ENCODE results near the gene NPHP4.

DNA sequence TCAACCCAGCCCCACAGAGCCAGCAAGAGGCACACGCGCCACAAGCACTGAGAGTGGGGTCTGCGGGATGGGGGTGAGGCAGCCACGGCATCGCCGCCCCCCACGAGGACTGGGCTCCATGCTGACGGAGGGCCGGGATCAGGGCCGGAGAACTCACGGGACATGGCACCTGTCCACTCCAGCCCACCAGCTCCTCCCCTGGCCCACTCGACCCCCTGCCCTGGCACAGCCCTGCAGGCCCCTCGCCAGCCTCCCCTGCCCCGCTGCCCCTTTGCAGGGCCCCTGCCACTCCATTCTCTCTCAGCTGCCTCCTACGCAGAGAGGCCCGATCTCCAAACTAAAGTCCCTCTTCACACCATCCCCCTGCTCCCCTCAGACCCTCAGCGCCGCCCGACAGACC is 134.0 kb downstream of the NPHP4 start:
- TF ChIP-seq GABPA (IDR thresholded peaks at IDR 0.05 in 1 of 2, conservative IDR thresholded peaks at IDR 0.05 in 1 of 2) (no peak), FOXA2 (IDR thresholded peaks at IDR 0.05) (no peak), SP1 (IDR thresholded peaks at IDR 0.05) (no peak), RXRA (IDR thresholded peaks at IDR 0.05) (no peak), TAF1 (conservative IDR thresholded peaks at IDR 0.05) (no peak), YY1 (IDR thresholded peaks at IDR 0.05) (no peak), JUND (IDR thresholded peaks at IDR 0.05) (no peak), HNF4G (IDR thresholded peaks at IDR 0.05) (no peak), FOXA1 (IDR thresholded peaks at IDR 0.05) (no peak)
- TF ChIP-seq, protein P1, sequence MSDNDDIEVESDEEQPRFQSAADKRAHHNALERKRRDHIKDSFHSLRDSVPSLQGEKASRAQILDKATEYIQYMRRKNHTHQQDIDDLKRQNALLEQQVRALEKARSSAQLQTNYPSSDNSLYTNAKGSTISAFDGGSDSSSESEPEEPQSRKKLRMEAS (IDR thresholded peaks at IDR 0.05): no peak
- TF ChIP-seq, protein P2, sequence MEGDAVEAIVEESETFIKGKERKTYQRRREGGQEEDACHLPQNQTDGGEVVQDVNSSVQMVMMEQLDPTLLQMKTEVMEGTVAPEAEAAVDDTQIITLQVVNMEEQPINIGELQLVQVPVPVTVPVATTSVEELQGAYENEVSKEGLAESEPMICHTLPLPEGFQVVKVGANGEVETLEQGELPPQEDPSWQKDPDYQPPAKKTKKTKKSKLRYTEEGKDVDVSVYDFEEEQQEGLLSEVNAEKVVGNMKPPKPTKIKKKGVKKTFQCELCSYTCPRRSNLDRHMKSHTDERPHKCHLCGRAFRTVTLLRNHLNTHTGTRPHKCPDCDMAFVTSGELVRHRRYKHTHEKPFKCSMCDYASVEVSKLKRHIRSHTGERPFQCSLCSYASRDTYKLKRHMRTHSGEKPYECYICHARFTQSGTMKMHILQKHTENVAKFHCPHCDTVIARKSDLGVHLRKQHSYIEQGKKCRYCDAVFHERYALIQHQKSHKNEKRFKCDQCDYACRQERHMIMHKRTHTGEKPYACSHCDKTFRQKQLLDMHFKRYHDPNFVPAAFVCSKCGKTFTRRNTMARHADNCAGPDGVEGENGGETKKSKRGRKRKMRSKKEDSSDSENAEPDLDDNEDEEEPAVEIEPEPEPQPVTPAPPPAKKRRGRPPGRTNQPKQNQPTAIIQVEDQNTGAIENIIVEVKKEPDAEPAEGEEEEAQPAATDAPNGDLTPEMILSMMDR (IDR thresholded peaks at IDR 0.05; ENCODE audit: low read depth, low read length, missing input control): no peak
- TF ChIP-seq, protein P3, sequence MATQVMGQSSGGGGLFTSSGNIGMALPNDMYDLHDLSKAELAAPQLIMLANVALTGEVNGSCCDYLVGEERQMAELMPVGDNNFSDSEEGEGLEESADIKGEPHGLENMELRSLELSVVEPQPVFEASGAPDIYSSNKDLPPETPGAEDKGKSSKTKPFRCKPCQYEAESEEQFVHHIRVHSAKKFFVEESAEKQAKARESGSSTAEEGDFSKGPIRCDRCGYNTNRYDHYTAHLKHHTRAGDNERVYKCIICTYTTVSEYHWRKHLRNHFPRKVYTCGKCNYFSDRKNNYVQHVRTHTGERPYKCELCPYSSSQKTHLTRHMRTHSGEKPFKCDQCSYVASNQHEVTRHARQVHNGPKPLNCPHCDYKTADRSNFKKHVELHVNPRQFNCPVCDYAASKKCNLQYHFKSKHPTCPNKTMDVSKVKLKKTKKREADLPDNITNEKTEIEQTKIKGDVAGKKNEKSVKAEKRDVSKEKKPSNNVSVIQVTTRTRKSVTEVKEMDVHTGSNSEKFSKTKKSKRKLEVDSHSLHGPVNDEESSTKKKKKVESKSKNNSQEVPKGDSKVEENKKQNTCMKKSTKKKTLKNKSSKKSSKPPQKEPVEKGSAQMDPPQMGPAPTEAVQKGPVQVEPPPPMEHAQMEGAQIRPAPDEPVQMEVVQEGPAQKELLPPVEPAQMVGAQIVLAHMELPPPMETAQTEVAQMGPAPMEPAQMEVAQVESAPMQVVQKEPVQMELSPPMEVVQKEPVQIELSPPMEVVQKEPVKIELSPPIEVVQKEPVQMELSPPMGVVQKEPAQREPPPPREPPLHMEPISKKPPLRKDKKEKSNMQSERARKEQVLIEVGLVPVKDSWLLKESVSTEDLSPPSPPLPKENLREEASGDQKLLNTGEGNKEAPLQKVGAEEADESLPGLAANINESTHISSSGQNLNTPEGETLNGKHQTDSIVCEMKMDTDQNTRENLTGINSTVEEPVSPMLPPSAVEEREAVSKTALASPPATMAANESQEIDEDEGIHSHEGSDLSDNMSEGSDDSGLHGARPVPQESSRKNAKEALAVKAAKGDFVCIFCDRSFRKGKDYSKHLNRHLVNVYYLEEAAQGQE (IDR thresholded peaks at IDR 0.05): no peak
- TF ChIP-seq, protein P4, sequence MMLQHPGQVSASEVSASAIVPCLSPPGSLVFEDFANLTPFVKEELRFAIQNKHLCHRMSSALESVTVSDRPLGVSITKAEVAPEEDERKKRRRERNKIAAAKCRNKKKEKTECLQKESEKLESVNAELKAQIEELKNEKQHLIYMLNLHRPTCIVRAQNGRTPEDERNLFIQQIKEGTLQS (IDR thresholded peaks at IDR 0.05): no peak

All from liver (tissue), 3 donors.